OCI-LY3 (cell line): ENCODE data around the gene CREB5.

Experiments
- EZH2phosphoT487 ChIP-seq: fragments of 200-600 bp; shearing (Covaris generic); IDR thresholded peaks from 2 replicates; pipeline ENCODE4 v1.6.1; 2018; ENCODE audit warnings: antibody characterized with exemption, mixed run types, low read depth
- TF ChIP-seq, protein P1 (sequence below): fragments of 200-600, 300-600 bp; sonication (generic); IDR thresholded peaks from 2 replicates; pipeline ENCODE4 v1.5.1; 2014; ENCODE audit warnings: antibody characterized with exemption, low read length, low read depth

DNA sequence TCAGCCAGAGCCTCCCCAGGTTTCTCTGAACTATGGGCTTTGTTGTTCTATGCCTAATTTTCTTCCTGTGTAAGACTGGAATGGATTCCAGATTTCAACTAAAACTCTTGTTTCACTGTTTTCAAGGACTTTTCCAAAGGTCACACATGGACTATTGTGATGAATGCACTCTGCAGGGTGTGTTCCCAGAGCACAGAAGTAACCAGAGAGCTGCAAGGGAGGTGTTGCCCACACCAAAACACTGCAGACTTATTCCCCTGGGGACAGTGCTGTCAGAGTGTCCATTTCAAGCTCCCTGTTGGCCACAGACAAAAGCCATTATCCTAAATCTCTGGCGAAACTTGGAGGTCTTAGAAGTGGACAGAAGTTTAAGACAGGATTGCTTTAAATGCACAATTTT is 314.2 kb downstream of the CREB5 start:
- TF ChIP-seq, protein P1, sequence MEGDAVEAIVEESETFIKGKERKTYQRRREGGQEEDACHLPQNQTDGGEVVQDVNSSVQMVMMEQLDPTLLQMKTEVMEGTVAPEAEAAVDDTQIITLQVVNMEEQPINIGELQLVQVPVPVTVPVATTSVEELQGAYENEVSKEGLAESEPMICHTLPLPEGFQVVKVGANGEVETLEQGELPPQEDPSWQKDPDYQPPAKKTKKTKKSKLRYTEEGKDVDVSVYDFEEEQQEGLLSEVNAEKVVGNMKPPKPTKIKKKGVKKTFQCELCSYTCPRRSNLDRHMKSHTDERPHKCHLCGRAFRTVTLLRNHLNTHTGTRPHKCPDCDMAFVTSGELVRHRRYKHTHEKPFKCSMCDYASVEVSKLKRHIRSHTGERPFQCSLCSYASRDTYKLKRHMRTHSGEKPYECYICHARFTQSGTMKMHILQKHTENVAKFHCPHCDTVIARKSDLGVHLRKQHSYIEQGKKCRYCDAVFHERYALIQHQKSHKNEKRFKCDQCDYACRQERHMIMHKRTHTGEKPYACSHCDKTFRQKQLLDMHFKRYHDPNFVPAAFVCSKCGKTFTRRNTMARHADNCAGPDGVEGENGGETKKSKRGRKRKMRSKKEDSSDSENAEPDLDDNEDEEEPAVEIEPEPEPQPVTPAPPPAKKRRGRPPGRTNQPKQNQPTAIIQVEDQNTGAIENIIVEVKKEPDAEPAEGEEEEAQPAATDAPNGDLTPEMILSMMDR, result no peak
- TF ChIP-seq EZH2phosphoT487, result no peak
